HFFc6 (cell line): ENCODE measurements around the gene PURA. TPM values are rescaled to one million over a fixed set of nuclear protein-coding genes. Genes with fewer than 3 reads are reported as not detected.

Source experiments
- DNase-seq: peaks from one replicate; pipeline ENCODE4 v3.0.0-alpha.2; 2018
- H3K27ac Mint-ChIP-seq: 2 replicates; pipeline ENCODE4 v1.8.0; 2020; ENCODE audit warnings: mild to moderate bottlenecking, mixed read lengths
- H3K27me3 Mint-ChIP-seq: 2 replicates; pipeline ENCODE4 v1.8.0; 2021; ENCODE audit warnings: mild to moderate bottlenecking, moderate library complexity, mixed read lengths; ENCODE audit not compliant: insufficient read depth
- H3K36me3 Mint-ChIP-seq: 2 replicates; pipeline ENCODE4 v1.8.0; 2021; ENCODE audit warnings: low read depth, mixed read lengths
- H3K4me1 Mint-ChIP-seq: 2 replicates; pipeline ENCODE4 v1.8.0; 2020; ENCODE audit warnings: low read depth, mixed read lengths
- H3K4me3 Mint-ChIP-seq: 2 replicates; pipeline ENCODE4 v1.8.0; 2020; ENCODE audit warnings: mild to moderate bottlenecking, moderate library complexity, mixed read lengths
- H3K9me3 Mint-ChIP-seq: 2 replicates; pipeline ENCODE4 v1.8.0; 2020; ENCODE audit warnings: mild to moderate bottlenecking, mixed read lengths
- total RNA-seq, 6 experiments: library from RNA; stranded (reverse); fragmentation: NEBNext Ultra II Directional; extraction: Animal tissue kit (Norgen Biotek cat#: 25700); gene quantifications; 2 replicates in 1 of 6; 3 replicates in 5 of 6; pipeline ENCODE4 v1.2.3, GENCODE V29; 2021
- TF ChIP-seq, protein P1 (sequence below): fragments of 200-600 bp; sonication (generic); IDR thresholded peaks from 2 replicates; pipeline ENCODE4 v1.5.0; 2021; ENCODE audit warnings: antibody characterized with exemption, mild to moderate bottlenecking

PURA gene
- total RNA-seq, 6 experiments from 2014 or later = 21.1 to 26.1 (median 22.3) TPM

DNA sequence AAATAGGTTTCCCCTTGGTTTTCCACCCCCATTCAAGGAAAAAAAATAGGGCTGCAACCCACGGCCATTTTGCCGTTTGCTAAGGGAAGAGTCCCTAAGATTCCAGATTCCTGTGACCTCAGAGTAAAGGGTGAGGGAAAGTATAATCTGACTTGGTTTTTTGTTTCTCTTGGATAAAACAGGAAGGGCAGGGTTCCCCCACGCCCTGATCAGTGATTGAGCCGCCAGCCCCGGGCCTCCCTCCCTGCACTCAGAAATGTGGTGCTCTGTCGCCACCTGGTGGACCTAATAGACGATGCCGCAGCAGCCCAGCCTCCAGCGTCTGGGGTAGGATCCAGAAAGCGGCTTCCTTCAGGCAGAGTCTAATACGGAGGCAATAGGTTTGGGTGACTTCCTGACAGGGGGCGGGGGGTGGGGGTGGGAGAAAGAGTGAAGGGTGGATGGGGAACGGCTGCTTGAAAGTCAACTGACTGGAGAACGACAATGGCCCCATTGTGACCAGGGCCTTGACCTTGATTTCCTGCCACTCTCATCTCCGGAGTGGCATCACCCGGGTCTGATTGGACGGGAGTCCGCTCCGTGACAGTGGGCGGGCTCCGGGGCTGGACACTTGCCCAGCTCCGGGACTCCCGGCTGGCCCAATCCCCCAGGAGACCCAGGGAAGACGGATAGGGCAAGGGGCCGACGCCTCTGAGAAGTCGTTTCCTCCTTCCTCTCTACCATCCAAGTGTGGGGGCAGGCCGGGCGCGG lies 43.3 kb downstream of the PURA start:
- Mint-ChIP-seq H3K9me3 (no peaks in the 10 kb centered on the region), H3K4me3 (peak overlapping the region; percentile 80), H3K27me3 (peaks cover 7% of the 10 kb centered on the region), H3K27ac (peak overlapping the region; percentile 55; the same call in 1 of the 2 replicates), H3K36me3 (no peaks in the 10 kb centered on the region), H3K4me1 (peaks cover 9% of the 10 kb centered on the region; the same call in 1 of the 2 replicates)
- DNase-seq = peak; percentile 55
- TF ChIP-seq, protein P1, sequence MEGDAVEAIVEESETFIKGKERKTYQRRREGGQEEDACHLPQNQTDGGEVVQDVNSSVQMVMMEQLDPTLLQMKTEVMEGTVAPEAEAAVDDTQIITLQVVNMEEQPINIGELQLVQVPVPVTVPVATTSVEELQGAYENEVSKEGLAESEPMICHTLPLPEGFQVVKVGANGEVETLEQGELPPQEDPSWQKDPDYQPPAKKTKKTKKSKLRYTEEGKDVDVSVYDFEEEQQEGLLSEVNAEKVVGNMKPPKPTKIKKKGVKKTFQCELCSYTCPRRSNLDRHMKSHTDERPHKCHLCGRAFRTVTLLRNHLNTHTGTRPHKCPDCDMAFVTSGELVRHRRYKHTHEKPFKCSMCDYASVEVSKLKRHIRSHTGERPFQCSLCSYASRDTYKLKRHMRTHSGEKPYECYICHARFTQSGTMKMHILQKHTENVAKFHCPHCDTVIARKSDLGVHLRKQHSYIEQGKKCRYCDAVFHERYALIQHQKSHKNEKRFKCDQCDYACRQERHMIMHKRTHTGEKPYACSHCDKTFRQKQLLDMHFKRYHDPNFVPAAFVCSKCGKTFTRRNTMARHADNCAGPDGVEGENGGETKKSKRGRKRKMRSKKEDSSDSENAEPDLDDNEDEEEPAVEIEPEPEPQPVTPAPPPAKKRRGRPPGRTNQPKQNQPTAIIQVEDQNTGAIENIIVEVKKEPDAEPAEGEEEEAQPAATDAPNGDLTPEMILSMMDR = peak; percentile 93

DNA sequence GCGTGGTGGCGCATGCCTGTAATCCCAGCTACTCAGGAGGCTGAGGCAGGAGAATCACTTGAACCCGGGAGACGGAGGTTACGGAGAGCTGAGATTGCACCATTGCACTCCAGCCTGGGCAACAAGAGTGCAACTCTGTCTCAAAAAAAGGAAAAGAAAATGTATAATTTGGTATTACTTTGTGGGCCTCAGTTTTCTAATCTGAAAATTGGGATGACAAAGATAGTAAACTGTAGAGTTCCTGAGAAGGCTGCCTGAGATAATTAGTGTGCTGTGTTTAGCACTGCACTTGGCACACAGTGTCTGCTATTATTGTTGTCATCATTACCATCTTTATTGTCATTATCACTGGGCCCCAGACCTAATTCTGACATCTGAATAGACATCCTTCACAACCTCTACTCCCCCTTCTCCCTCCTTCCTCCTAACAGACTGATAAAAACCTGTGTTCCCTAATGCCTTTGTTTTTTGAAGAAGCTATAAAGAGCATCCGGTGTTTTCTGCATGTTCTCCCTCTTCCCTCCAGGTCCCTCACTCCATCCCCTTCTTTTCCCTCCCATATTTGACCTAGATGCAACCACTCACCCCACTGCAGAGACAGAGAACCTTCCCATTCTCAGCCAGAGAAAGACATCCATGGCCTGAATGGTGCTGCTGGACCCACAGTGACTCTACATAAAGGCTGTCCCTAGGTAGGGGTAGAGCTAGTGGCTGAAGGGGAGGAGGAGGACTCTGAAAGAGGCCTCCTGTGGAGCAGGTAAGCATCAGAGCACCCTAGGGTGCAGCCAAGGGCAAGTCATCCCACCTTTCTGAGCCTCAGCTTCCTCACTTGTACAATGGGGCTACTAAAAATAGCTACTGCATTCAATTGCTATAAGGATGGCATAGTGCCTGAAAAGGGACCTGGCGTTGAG lies 45.4 kb downstream of the PURA start:
- H3K4me3 Mint-ChIP-seq = no peak overlapping the region

DNA sequence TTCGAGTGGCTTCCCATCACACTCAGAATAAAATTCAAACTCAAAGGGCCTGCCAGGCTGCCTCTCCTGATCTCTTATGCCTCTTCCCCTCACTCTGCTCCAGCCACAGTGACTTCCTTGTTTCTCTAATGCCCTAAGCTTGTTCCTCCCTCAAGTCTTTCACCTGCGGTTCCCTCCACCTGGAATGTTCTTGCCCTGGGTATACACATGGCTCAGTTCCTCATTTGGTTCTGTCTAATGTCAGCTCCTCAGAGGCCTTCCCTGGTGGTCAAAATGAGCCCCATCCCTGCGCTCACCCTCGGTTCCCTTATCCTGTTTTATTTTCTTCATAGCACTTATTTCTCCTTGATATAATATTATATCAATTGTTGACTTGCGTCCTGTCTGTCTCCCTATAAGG lies 48.4 kb downstream of the PURA start:
- H3K36me3 Mint-ChIP-seq = no peaks in the 10 kb centered on the region

More for the DNA sequence above, 45.4 kb downstream of the PURA start:
- H3K36me3 Mint-ChIP-seq = no peaks in the 10 kb centered on the region
- TF ChIP-seq, protein P1 = no peak
- peaks cover 9% of the 10 kb centered on the region; the same call in 1 of the 2 replicates for H3K4me1 Mint-ChIP-seq
- DNase-seq = no peak
- no peaks in the 10 kb centered on the region for H3K9me3 Mint-ChIP-seq
- H3K27me3 Mint-ChIP-seq = peaks cover 5% of the 10 kb centered on the region
- H3K27ac Mint-ChIP-seq = no peak overlapping the region

DNA sequence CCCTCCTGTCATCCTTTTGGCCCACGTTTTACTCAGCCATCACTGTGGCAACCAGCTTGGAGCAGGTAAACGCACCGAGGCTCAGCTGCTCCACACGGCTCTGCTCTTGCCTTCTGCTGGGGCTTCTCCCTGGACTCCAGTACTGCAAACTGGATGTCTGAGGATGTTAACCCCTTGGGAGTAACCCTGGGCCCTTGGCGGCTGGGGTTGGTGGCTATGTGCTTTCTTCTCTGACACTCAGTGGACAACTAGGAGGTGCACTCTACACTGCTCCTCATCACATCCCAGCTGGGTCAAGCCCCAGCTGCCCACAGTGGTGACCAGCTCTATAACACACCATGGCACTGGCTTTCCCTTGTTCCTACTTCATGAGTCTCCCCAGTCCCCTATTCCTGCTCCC lies 48.9 kb downstream of the PURA start:
- Mint-ChIP-seq H3K4me1 (no peaks in the 10 kb centered on the region), H3K4me3 (no peak overlapping the region), H3K27me3 (peaks cover 4% of the 10 kb centered on the region), H3K36me3 (no peaks in the 10 kb centered on the region), H3K27ac (no peak overlapping the region), H3K9me3 (no peaks in the 10 kb centered on the region)
- no peak for DNase-seq
- TF ChIP-seq, protein P1 = no peak

More for the DNA sequence above, 48.4 kb downstream of the PURA start:
- Mint-ChIP-seq H3K4me1 (peaks cover under 1% of the 10 kb centered on the region; the same call in 1 of the 2 replicates), H3K27me3 (peaks cover 4% of the 10 kb centered on the region), H3K4me3 (no peak overlapping the region), H3K9me3 (no peaks in the 10 kb centered on the region), H3K27ac (no peak overlapping the region)
- DNase-seq = no peak
- TF ChIP-seq, protein P1 = no peak

DNA sequence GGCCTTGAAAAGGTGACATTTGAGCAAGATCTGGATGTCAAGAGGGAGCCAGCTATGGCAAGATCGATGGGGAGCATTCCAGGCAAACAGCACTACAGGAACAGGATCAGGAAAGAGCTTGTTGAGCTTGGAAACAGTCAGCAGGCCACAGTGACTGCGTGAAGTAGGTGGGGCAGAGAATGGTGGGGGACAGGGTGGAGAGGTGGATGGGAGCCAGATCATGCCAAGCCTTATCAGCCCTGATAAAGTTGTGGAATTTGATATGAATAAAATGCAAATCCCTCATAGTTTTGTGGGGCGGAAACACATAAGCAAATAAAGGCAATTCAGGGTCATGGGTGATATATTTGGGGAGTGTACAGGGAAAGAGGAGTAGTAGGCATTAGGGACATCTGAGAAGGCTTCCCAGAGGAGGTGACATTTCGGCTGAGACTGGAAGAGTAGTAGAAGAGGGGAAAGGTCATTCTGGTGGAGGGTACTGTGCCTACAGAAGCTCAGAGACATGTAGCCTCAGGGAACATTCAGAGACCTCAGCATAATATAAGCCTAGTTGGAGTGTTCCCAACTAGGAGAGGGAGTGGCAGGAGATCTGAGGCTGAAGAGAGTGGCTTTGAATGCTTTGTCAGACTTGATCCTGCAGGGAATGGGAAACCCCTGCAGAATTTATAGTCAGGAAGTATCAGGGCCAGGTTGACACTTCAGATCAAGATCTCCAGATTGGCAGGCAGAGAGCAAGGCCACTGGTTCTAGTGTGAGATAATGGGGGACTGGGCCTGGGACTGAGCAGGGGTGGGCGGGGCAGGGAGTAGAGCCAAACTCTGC lies 51.4 kb downstream of the PURA start:
- Mint-ChIP-seq H3K36me3 (no peaks in the 10 kb centered on the region), H3K9me3 (no peaks in the 10 kb centered on the region), H3K27ac (no peak overlapping the region), H3K4me1 (no peaks in the 10 kb centered on the region), H3K4me3 (no peak overlapping the region), H3K27me3 (peaks cover 4% of the 10 kb centered on the region)
- TF ChIP-seq, protein P1 = no peak
- no peak for DNase-seq
